ENCODE results near the gene LIPF.

Gene LIPF

DNA sequence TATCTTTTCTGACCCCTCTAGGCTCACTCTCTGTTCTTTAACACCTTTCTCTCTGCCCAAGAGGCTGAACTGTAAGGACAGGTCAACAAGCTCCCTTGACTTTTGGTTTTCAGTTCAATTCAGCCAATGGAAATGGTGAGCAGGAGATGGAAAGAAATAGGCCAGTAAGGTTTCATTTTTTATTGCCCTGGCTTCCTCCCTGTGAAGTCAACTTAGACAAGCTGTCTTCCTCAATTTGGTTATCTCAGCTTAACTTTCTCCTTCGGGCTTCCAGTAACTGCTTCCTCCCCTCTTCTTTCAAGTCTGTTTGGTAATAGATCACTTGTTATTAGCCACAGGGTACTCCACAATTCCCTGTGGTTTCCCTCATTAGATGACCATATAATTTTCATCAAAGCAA lies 61.6 kb downstream of the LIPF start:
- Histone ChIP-seq H3K4me1 (ENCODE audit: insufficient read depth, poor library complexity, severe bottlenecking) (no peaks in the 10 kb centered on the region), H3K4me3 (ENCODE audit: severe bottlenecking) (no peak overlapping the region), H3K27me3 (ENCODE audit: insufficient read depth, poor library complexity, severe bottlenecking) (no peaks in the 10 kb centered on the region), H3K9me3 (ENCODE audit: severe bottlenecking) (no peaks in the 10 kb centered on the region), H3K27ac (ENCODE audit: poor library complexity, severe bottlenecking) (no peak overlapping the region), H3K36me3 (ENCODE audit: low read depth) (no peaks in the 10 kb centered on the region)
- TF ChIP-seq, protein P1, sequence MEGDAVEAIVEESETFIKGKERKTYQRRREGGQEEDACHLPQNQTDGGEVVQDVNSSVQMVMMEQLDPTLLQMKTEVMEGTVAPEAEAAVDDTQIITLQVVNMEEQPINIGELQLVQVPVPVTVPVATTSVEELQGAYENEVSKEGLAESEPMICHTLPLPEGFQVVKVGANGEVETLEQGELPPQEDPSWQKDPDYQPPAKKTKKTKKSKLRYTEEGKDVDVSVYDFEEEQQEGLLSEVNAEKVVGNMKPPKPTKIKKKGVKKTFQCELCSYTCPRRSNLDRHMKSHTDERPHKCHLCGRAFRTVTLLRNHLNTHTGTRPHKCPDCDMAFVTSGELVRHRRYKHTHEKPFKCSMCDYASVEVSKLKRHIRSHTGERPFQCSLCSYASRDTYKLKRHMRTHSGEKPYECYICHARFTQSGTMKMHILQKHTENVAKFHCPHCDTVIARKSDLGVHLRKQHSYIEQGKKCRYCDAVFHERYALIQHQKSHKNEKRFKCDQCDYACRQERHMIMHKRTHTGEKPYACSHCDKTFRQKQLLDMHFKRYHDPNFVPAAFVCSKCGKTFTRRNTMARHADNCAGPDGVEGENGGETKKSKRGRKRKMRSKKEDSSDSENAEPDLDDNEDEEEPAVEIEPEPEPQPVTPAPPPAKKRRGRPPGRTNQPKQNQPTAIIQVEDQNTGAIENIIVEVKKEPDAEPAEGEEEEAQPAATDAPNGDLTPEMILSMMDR (IDR thresholded peaks at IDR 0.05; ENCODE audit: poor library complexity, severe bottlenecking): no peak
- DNase-seq (ENCODE audit: low spot score) (no peak), ATAC-seq (ENCODE audit: low read depth) (no peak)

- no peak overlapping the region for H3K27ac ChIP-seq (ENCODE audit: poor library complexity, severe bottlenecking)
- no peaks in the 10 kb centered on the region for H3K36me3 ChIP-seq (ENCODE audit: low read depth)
- DNase-seq (ENCODE audit: low spot score): no peak
- ATAC-seq (ENCODE audit: low read depth): no peak
- H3K9me3 ChIP-seq (ENCODE audit: severe bottlenecking): no peaks in the 10 kb centered on the region
- H3K27me3 ChIP-seq (ENCODE audit: insufficient read depth, poor library complexity, severe bottlenecking): no peaks in the 10 kb centered on the region
- no peaks in the 10 kb centered on the region for H3K4me1 ChIP-seq (ENCODE audit: insufficient read depth, poor library complexity, severe bottlenecking)
- H3K4me3 ChIP-seq (ENCODE audit: severe bottlenecking): no peak overlapping the region
- TF ChIP-seq, protein P1 (IDR thresholded peaks at IDR 0.05; ENCODE audit: poor library complexity, severe bottlenecking): no peak
Observed at GRCh38 chr10:88728107-88728763, 64.0 kb downstream of the LIPF start.

Measured in RWPE2 (cell line).